Measurements from ENCODE around the gene RPP25. TPM values are rescaled to one million over a fixed set of nuclear protein-coding genes. Genes with fewer than 3 reads are reported as not detected.

The RPP25 gene
- total and polyA plus RNA-seq, 2 of the 13 experiments (the other 11 are each of a cell fraction or from before 2014, with no cell fraction given) = 0.05 to 0.11 TPM

DNA sequence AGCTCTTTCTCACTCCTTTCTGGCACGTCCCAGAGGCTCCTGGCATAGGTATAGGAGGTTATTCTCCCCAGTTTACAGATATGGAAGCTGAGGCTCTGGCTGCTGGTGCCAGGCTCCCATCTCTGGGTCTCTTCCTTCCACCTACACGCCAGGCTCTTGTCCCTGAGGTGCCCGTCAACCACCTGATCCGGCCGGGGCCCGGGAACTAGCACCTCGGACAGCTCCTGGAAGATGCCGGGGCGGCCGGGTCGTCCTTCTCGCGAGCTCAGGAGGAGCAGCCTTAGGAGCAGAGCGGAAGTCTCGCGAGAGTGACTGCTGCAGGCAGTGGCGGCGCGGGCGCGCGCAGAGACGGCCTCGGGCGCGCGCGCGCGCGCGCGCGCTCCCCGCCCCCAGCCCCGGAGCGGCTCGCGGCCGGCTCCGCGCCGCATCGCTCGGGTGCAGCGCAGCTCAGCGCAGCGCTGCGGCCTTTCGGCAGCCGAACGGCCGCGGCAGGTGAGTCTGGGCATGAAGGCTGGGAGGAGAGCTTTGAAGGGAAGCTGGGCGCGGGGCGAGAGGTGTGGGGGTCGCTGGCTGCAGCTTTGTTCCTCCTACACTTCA, 38.7 kb upstream of the RPP25 start, which contains the start of gene SCAMP5 (continued):
- TF ChIP-seq PRPF4 (IDR thresholded peaks at IDR 0.05; ENCODE audit: low read depth, low read length, poor library complexity, severe bottlenecking) = no peak
- no peak for TF ChIP-seq ZNF850 (CRISPR knock-in tag; conservative IDR thresholded peaks at IDR 0.05)
- TF ChIP-seq ZNF567 (CRISPR knock-in tag; IDR thresholded peaks at IDR 0.05; ENCODE audit: borderline replicate concordance) = no peak
- TF ChIP-seq NKX3-1 (CRISPR knock-in tag; IDR thresholded peaks at IDR 0.05) = peak; percentile 95
- 0 out of 2 replicates have a peak, but pooled peaks have one; percentile 37 for TF ChIP-seq AKAP8 (CRISPR knock-in tag; IDR thresholded peaks at IDR 0.05)
- TF ChIP-seq, protein P1, sequence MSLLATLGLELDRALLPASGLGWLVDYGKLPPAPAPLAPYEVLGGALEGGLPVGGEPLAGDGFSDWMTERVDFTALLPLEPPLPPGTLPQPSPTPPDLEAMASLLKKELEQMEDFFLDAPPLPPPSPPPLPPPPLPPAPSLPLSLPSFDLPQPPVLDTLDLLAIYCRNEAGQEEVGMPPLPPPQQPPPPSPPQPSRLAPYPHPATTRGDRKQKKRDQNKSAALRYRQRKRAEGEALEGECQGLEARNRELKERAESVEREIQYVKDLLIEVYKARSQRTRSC (CRISPR knock-in tag; IDR thresholded peaks at IDR 0.05; ENCODE audit: low read depth) = no peak
- TF ChIP-seq, protein P2, sequence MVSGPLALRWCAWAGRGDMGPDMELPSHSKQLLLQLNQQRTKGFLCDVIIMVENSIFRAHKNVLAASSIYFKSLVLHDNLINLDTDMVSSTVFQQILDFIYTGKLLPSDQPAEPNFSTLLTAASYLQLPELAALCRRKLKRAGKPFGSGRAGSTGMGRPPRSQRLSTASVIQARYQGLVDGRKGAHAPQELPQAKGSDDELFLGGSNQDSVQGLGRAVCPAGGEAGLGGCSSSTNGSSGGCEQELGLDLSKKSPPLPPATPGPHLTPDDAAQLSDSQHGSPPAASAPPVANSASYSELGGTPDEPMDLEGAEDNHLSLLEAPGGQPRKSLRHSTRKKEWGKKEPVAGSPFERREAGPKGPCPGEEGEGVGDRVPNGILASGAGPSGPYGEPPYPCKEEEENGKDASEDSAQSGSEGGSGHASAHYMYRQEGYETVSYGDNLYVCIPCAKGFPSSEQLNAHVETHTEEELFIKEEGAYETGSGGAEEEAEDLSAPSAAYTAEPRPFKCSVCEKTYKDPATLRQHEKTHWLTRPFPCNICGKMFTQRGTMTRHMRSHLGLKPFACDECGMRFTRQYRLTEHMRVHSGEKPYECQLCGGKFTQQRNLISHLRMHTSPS (CRISPR knock-in tag; IDR thresholded peaks at IDR 0.05; ENCODE audit: low read depth) = no peak
- TF ChIP-seq PBX2 (CRISPR knock-in tag; IDR thresholded peaks at IDR 0.05) = no peak
- TF ChIP-seq GZF1 (CRISPR knock-in tag; IDR thresholded peaks at IDR 0.05) = no peak; the same call in 1 of the 2 replicates
- peak; percentile 74 for TF ChIP-seq ZBTB2 (CRISPR knock-in tag; IDR thresholded peaks at IDR 0.05; ENCODE audit: low read depth)
- peak; percentile 79; the same call in 1 of the 2 replicates for TF ChIP-seq KDM5B (CRISPR knock-in tag; IDR thresholded peaks at IDR 0.05; ENCODE audit: borderline replicate concordance)
- TF ChIP-seq, protein P3, sequence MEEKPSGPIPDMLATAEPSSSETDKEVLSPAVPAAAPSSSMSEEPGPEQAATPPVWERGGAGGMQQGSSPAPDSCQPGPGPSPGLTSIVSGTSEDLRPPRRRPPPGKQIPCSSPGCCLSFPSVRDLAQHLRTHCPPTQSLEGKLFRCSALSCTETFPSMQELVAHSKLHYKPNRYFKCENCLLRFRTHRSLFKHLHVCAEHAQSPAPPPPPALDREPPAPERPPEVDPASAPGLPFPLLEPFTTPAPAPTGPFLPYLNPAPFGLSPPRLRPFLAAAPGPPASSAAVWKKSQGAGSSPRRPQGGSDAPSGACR (CRISPR knock-in tag; IDR thresholded peaks at IDR 0.05) = no peak
- TF ChIP-seq, protein P4, sequence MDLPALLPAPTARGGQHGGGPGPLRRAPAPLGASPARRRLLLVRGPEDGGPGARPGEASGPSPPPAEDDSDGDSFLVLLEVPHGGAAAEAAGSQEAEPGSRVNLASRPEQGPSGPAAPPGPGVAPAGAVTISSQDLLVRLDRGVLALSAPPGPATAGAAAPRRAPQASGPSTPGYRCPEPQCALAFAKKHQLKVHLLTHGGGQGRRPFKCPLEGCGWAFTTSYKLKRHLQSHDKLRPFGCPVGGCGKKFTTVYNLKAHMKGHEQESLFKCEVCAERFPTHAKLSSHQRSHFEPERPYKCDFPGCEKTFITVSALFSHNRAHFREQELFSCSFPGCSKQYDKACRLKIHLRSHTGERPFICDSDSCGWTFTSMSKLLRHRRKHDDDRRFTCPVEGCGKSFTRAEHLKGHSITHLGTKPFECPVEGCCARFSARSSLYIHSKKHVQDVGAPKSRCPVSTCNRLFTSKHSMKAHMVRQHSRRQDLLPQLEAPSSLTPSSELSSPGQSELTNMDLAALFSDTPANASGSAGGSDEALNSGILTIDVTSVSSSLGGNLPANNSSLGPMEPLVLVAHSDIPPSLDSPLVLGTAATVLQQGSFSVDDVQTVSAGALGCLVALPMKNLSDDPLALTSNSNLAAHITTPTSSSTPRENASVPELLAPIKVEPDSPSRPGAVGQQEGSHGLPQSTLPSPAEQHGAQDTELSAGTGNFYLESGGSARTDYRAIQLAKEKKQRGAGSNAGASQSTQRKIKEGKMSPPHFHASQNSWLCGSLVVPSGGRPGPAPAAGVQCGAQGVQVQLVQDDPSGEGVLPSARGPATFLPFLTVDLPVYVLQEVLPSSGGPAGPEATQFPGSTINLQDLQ (CRISPR knock-in tag; IDR thresholded peaks at IDR 0.05) = 0 out of 2 replicates have a peak, but pooled peaks have one; percentile 30
- TF ChIP-seq KLF11 (CRISPR knock-in tag; IDR thresholded peaks at IDR 0.05) = peak; percentile 90
- TF ChIP-seq, protein P5, sequence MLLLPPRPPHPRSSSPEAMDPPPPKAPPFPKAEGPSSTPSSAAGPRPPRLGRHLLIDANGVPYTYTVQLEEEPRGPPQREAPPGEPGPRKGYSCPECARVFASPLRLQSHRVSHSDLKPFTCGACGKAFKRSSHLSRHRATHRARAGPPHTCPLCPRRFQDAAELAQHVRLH (CRISPR knock-in tag; IDR thresholded peaks at IDR 0.05; ENCODE audit: borderline replicate concordance, low read depth) = peak; percentile 98
- TF ChIP-seq ZNF367 (CRISPR knock-in tag; IDR thresholded peaks at IDR 0.05; ENCODE audit: borderline replicate concordance) = peak; percentile 92; the same call in 1 of the 2 replicates
- TF ChIP-seq, protein P6, sequence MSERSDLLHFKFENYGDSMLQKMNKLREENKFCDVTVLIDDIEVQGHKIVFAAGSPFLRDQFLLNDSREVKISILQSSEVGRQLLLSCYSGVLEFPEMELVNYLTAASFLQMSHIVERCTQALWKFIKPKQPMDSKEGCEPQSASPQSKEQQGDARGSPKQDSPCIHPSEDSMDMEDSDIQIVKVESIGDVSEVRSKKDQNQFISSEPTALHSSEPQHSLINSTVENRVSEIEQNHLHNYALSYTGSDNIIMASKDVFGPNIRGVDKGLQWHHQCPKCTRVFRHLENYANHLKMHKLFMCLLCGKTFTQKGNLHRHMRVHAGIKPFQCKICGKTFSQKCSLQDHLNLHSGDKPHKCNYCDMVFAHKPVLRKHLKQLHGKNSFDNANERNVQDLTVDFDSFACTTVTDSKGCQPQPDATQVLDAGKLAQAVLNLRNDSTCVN (CRISPR knock-in tag; IDR thresholded peaks at IDR 0.05; ENCODE audit: borderline replicate concordance) = peak; percentile 92

Data from HepG2 (cell line).